Measurements from ENCODE around the gene ZNF263. TPM values are rescaled to one million over a fixed set of nuclear protein-coding genes. Genes with fewer than 3 reads are reported as not detected.

The ZNF263 gene
- total RNA-seq, 1 experiment from 2014 or later: 37.4 TPM

DNA sequence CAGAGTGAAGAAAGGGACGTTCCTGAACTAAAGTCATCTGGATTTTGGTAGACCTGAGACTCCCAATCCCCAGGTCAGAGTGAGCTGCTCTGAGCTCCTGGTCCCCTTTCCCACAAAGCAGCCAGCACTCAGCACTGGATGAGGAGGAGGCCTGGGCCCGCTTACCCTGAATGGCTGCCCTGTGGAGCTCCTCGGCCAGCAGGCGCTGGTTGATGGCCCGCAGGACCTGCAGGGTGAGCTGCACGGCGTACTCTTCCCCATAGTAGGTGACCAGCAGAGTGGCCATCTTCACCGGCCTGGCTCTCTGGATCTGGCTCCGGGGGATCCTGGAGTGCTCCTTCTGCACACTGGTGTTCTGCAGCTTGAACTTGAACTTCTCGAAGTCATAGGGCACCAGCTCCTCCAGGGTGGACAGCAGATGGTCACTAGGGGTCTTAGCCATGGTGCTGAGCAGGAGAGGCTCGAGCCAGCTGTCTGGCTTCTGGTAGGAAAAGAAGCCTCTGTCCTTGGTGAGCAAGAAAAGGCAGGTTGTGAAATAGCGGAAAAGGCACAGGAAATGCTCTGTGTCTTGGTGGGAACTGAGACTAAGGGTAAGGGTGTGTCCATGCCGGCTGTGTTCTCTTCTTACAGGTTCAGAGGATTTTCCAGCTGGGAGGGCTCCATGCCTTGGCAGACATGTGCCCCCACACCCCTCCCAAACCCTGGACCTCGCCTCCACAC is 27.0 kb upstream of the ZNF263 start, which contains the start of gene MEFV:
Gene MEFV (minus strand): TSS at position 488 of the 720 bp plus-strand sequence. CDS start 46 bp downstream, at position 442.
- Histone ChIP-seq H3K4me1 (no peaks in the 10 kb centered on the region), H3K9me3 (no peaks in the 10 kb centered on the region), H3K4me3 (ENCODE audit: low read depth, low read length) (no peak within 1 kb of the TSS), H3K27me3 (replicated peaks; ENCODE audit: control insufficient read depth, insufficient read depth, low read length) (no peaks in the 10 kb centered on the region), H3K36me3 (ENCODE audit: control insufficient read depth, insufficient read depth, low read length) (no peaks in the 10 kb centered on the region)
- Mint-ChIP-seq H3K36me3 (ENCODE audit: insufficient read depth, unreplicated experiment) (no peaks in the 10 kb centered on the region), H3K4me1 (ENCODE audit: low read depth, unreplicated experiment) (no peaks in the 10 kb centered on the region), H3K27me3 (ENCODE audit: insufficient read depth, unreplicated experiment) (no peaks in the 10 kb centered on the region), H3K27ac (ENCODE audit: unreplicated experiment) (no peak within 1 kb of the TSS), H3K9me3 (ENCODE audit: unreplicated experiment) (no peaks in the 10 kb centered on the region), H3K4me3 (ENCODE audit: unreplicated experiment) (no peak within 1 kb of the TSS)
- TF ChIP-seq, protein P1, sequence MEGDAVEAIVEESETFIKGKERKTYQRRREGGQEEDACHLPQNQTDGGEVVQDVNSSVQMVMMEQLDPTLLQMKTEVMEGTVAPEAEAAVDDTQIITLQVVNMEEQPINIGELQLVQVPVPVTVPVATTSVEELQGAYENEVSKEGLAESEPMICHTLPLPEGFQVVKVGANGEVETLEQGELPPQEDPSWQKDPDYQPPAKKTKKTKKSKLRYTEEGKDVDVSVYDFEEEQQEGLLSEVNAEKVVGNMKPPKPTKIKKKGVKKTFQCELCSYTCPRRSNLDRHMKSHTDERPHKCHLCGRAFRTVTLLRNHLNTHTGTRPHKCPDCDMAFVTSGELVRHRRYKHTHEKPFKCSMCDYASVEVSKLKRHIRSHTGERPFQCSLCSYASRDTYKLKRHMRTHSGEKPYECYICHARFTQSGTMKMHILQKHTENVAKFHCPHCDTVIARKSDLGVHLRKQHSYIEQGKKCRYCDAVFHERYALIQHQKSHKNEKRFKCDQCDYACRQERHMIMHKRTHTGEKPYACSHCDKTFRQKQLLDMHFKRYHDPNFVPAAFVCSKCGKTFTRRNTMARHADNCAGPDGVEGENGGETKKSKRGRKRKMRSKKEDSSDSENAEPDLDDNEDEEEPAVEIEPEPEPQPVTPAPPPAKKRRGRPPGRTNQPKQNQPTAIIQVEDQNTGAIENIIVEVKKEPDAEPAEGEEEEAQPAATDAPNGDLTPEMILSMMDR (IDR thresholded peaks at IDR 0.05; ENCODE audit: insufficient read depth in 1 of 2, low read depth in 1 of 2, low read length in 1 of 2, severe bottlenecking in 1 of 2, unreplicated experiment in 1 of 2): no peak
- ChIA-PET POLR2A (interaction anchor here (0.5 to 0.7 kb wide), 2 partner anchors 26 to 205 kb away, joined by 3 to 8 read pairs; no protein-coding TSS in a partner anchor), CTCF (no interaction called here)
- BruUV-seq (replicated peaks): no TSS peak
- no peak for DNase-seq
- intact Hi-C loops (cut with micrococcal nuclease; ENCODE audit: unreplicated experiment): no loop called here

- no peaks in the 10 kb centered on the region for H3K9me3 Mint-ChIP-seq (ENCODE audit: unreplicated experiment)
- no peaks in the 10 kb centered on the region for H3K9me3 ChIP-seq
- no peak overlapping the region for H3K27ac Mint-ChIP-seq (ENCODE audit: unreplicated experiment)
- CTCF ChIA-PET: no interaction called here
- H3K4me1 Mint-ChIP-seq (ENCODE audit: low read depth, unreplicated experiment): no peaks in the 10 kb centered on the region
- H3K4me3 ChIP-seq (ENCODE audit: low read depth, low read length): no peak overlapping the region
- intact Hi-C loops (cut with micrococcal nuclease; ENCODE audit: unreplicated experiment): no loop called here
- POLR2A ChIA-PET: no interaction called here
- H3K36me3 ChIP-seq (ENCODE audit: control insufficient read depth, insufficient read depth, low read length): no peaks in the 10 kb centered on the region
- no peaks in the 10 kb centered on the region for H3K36me3 Mint-ChIP-seq (ENCODE audit: insufficient read depth, unreplicated experiment)
- no TSS peak for BruUV-seq (replicated peaks)
- no peak overlapping the region for H3K4me3 Mint-ChIP-seq (ENCODE audit: unreplicated experiment)
- no peaks in the 10 kb centered on the region for H3K27me3 Mint-ChIP-seq (ENCODE audit: insufficient read depth, unreplicated experiment)
- TF ChIP-seq, protein P1 (IDR thresholded peaks at IDR 0.05; ENCODE audit: insufficient read depth in 1 of 2, low read depth in 1 of 2, low read length in 1 of 2, severe bottlenecking in 1 of 2, unreplicated experiment in 1 of 2): no peak
- H3K27me3 ChIP-seq (replicated peaks; ENCODE audit: control insufficient read depth, insufficient read depth, low read length): no peaks in the 10 kb centered on the region
- no peak for DNase-seq
- H3K4me1 ChIP-seq: no peaks in the 10 kb centered on the region
These were observed 26.3 kb upstream of the ZNF263 start for GRCh38 chr16:3256866-3257465.

DNA sequence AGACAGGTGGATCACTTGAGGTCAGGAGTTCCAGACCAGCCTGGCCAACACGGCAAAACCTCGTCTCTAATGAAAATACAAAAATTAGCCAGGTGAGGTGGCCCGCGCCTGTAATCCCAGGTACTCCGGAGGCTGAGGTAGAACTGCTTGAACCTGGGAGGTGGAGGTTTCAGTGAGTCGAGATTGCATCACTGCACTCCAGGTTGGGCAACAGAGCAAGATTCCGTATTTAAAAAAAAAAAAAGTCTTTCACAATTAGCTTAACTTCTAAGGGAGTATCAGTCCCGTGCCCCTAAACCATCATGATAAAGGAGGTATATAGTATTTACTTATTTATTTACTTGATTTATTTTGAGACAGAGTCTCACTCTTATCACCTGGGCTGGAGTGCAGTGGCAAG is 23.5 kb upstream of the ZNF263 start:
- ChIA-PET CTCF (no interaction called here), POLR2A (no interaction called here)
- no peak overlapping the region for H3K4me3 ChIP-seq (ENCODE audit: low read depth, low read length)
- no peaks in the 10 kb centered on the region for H3K27me3 ChIP-seq (replicated peaks; ENCODE audit: control insufficient read depth, insufficient read depth, low read length)
- H3K4me1 Mint-ChIP-seq (ENCODE audit: low read depth, unreplicated experiment): no peaks in the 10 kb centered on the region
- intact Hi-C loops (cut with micrococcal nuclease; ENCODE audit: unreplicated experiment): loop anchor here (5.0 kb wide), 1 partner anchor 197 kb away; no protein-coding TSS in a partner anchor
- no peak for DNase-seq
- no peaks in the 10 kb centered on the region for H3K9me3 Mint-ChIP-seq (ENCODE audit: unreplicated experiment)
- BruUV-seq (replicated peaks): no TSS peak
- no peak overlapping the region for H3K27ac Mint-ChIP-seq (ENCODE audit: unreplicated experiment)
- H3K4me3 Mint-ChIP-seq (ENCODE audit: unreplicated experiment): no peak overlapping the region
- H3K27me3 Mint-ChIP-seq (ENCODE audit: insufficient read depth, unreplicated experiment): no peaks in the 10 kb centered on the region
- H3K36me3 Mint-ChIP-seq (ENCODE audit: insufficient read depth, unreplicated experiment): peaks cover 19% of the 10 kb centered on the region
- H3K9me3 ChIP-seq: no peaks in the 10 kb centered on the region
- 0 out of 2 replicates have a peak, but pooled peaks cover under 1% of the 10 kb centered on the region for H3K4me1 ChIP-seq
- no peaks in the 10 kb centered on the region for H3K36me3 ChIP-seq (ENCODE audit: control insufficient read depth, insufficient read depth, low read length)
- TF ChIP-seq, protein P1 (IDR thresholded peaks at IDR 0.05; ENCODE audit: insufficient read depth in 1 of 2, low read depth in 1 of 2, low read length in 1 of 2, severe bottlenecking in 1 of 2, unreplicated experiment in 1 of 2): no peak

Measured in Caco-2 (cell line).